HG02623 (cell line): Measurements from ENCODE around the gene REG3G.
"Not testable (repeated sequence)": the region's sequence is repeated elsewhere in the genome, so short reads cannot be mapped to it uniquely, and the experiment has no call there.

Experiments
- ATAC-seq: cut with Tn5 transposase; IDR thresholded peaks from one replicate; pipeline ENCODE4 v1.9.1; 2021; ENCODE audit warnings: moderate library complexity; ENCODE audit not compliant: unreplicated experiment

REG3G gene

DNA sequence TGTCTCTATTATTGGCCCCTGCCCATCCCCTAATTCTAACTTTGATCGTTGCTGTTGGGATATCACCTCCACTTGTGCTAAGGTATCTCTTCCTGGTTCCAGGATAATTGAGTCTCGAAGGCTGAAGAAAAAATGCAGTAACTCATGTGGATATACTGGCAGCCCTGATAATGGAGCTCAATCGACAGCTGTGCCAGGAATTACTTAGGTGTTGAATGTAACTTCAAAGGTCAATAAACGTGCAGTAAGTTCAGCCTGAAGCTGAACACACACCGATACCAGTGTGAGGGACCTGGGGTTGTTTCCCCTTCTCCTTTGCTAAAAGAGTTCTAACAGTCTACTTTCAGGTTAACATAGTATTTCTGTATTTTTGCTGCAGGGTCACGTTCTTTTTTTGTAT is 11.9 kb upstream of the REG3G start:
- ATAC-seq = no peak

DNA sequence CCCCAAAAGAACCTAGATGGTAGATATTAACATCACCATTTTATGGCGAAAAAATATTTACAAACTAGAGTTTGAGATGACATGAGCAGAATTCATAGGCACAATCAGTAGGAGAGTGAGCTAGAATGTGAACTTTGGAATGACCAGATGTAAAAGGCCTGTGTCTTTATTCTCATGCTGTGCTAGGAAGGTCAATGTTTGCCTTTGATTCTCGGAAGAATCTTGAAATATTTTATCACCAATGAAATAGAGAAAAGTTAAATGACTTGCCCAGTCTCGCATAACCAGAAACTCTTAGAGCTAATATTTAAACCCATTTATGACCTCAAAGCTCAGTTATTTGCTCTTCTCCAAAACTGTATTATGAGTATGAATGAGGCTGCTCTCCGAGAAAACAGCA is 9.2 kb upstream of the REG3G start:
- ATAC-seq = no peak

DNA sequence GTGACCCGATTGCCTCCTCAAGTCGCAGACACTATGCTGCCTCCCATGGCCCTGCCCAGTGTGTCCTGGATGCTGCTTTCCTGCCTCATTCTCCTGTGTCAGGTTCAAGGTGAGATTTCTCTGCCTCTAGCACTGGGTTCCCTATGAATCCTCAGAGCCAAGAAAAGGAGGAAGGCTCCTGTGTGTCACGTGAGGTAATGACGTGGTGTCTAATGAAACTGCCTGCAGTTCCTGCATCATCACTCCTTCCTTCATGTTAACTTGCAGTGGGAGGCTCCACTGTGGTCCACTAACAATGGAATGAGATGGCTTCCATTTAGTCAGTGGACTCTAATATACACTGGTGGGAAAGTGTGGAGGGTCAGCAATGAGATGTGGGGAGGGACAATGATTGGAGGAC is 559 bp downstream of the REG3G start:
- ATAC-seq = no peak

DNA sequence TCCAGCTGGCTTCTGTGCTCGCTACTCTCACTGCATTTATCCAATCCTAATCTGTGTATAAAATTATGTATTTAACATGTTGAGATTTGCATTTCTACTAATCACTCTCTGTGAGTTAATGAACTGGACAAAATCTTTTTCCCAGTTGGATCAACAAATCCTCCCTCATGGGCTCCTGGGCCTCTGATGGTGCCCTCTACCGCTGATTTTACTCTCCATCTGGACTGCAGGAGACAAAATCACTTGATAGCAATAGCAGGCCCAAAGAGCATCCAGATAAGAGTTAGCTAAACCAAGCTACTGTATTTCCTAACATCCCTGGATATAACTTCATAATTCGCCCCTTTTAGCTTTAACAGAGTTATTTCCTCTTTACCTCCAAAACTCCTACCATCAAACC is 14.4 kb downstream of the REG3G start:
- ATAC-seq = no peak

DNA sequence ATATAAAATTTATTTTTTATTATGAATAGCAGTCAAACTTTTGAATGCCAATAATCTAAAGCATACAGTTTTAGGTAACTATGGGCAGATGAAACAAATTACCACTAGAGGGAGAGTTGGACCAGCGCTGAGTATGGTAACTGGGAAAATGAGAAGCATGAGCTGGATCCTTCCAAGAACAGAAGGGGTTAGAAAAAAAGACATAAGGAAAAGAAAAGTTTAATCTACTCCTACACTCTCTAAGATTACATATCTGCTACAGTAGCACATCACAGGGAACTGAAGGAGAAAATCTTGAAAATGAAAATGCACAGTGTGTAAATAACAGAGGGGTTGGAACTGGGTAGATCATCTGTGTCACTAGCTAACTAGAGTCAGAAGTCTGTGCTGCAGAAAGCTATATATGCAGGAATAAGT is 15.5 kb downstream of the REG3G start:
- no peak for ATAC-seq

DNA sequence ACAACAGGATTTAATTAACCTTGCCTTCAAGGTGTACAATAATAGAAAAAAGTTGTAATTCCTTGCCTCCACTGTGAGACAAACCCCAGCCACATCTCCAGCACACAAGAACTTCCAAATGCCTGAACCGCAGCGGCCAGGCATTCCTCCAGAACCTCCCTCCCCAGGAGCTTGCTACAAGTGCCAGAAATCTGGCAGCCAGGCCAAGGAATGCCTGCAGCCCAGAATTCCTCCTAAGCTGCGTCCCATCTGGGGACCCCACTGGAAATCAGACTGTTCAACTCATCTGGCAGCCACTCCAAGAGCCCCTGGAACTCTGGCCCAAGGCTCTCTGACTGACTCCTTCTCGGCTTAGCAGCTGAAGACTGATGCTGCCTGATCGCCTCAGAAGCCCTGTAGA is 28.0 kb downstream of the REG3G start:
- ATAC-seq = not testable (repeated sequence)

DNA sequence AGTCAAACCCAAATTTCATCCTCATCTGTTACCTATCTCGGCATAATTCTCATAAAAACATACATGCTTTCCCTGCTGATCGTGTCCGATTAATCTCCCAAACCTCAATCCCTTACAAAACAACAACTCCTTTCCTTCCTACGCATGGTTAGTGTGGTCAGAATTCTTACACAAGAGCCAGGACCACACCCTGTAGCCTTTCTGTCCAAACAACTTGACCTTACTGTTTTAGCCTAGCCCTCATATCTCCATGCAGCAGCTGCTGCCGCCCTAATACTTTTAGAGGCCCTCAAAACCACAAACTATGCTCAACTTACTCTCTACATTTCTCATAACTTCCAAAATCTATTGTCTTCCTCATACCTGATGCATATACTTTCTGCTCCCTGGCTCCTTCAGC is 29.3 kb downstream of the REG3G start:
- not testable (repeated sequence) for ATAC-seq

DNA sequence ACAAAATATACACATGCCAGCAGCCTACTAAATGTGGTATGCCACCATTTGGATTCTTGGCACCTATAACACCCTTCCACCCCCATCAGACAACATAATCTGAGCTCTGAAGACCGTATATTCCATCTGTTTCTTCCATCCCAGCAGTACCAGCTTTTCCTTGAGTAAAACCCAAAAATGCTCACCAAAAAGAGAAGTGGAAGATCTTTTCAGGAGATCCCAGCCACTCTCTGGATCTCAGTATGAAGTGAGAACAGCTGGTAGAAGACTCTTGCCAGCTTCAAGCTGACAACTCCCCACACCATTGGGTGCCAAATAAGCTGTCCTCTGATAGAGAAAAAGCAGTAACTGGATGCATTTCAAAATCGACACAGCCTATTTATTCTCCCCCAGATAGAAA is 39.7 kb downstream of the REG3G start:
- no peak for ATAC-seq

DNA sequence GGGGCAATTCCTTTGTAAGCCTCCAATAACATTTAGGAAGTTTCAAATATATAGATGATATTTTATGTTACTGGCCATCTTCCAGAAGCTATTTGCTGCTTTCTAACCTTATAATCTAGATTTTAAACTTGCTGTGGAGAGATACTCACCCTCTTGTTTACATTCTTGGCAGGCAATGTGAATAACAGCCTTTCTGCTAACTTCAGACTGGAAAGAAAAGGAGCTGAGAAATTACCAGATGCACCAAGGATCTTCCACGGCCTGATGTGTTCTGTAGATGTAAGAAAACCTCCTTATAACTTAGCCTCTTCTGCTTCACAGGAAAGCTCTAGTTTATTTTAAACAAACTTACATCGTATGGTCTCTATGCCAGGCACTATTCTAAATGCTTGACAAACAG is 45.6 kb downstream of the REG3G start:
- no peak for ATAC-seq
